ENCODE data around the gene EME2. TPM values are rescaled to one million over a fixed set of nuclear protein-coding genes. Genes with fewer than 3 reads are reported as not detected.

Gene EME2
- total RNA-seq, 1 experiment from 2014 or later = 63.6 TPM

GRCh38 chr16:1791256-1791942 lies 18.8 kb downstream of the EME2 start:
- Mint-ChIP-seq H3K27ac (no peak overlapping the region), H3K4me1 (no peaks in the 10 kb centered on the region), H3K27me3 (ENCODE audit: low read depth) (no peaks in the 10 kb centered on the region), H3K9me3 (0 out of 5 replicates have a peak, but pooled peaks cover 0 to under 1% of the 10 kb centered on the region in 2 experiments), H3K36me3 (ENCODE audit: insufficient read depth in 1 of 3, low read depth in 3 of 3) (peaks cover 4 to 12% (median 5%) of the 10 kb centered on the region in 3 experiments), H3K4me3 (no peak overlapping the region)
- Histone ChIP-seq H2BK20ac (ENCODE audit: low read depth, low read length, poor library complexity, severe bottlenecking) (no peak overlapping the region), H2BK5ac (ENCODE audit: insufficient read length, low read length) (no peak overlapping the region), H3K9ac (ENCODE audit: extremely low read depth, insufficient read length, low read length) (no peak overlapping the region), H3K9me3 (ENCODE audit: control insufficient read depth, low read depth, low read length) (no peaks in the 10 kb centered on the region), H3K79me2 (ENCODE audit: insufficient read depth, low read length) (peaks cover 2% of the 10 kb centered on the region; the same call in 1 of the 2 replicates), H4K20me1 (ENCODE audit: control insufficient read depth, insufficient read depth, insufficient read length) (no peaks in the 10 kb centered on the region), H3K79me1 (ENCODE audit: insufficient read depth, low read depth, low read length, poor library complexity, severe bottlenecking) (no peaks in the 10 kb centered on the region), H4K91ac (ENCODE audit: insufficient read length, low read depth, low read length) (no peak overlapping the region), H3K23ac (ENCODE audit: insufficient read length, low read depth, low read length) (no peak overlapping the region), H3K4ac (ENCODE audit: low read depth, low read length) (no peak overlapping the region), H2AK5ac (ENCODE audit: insufficient read length, low read length) (no peak overlapping the region), H4K8ac (replicated peaks; ENCODE audit: insufficient read length, low read depth, low read length) (no peak overlapping the region), H3K23me2 (ENCODE audit: insufficient read length, low read depth, low read length, poor library complexity, severe bottlenecking) (no peaks in the 10 kb centered on the region), H3K18ac (ENCODE audit: insufficient read length, low read depth, low read length) (no peak overlapping the region), H3K4me2 (ENCODE audit: insufficient read depth, insufficient read length, low read length) (no peak overlapping the region), H3K27me3 (ENCODE audit: insufficient read depth, low read length) (no peaks in the 10 kb centered on the region), H2BK15ac (ENCODE audit: low read depth, low read length) (no peak overlapping the region), H3K56ac (ENCODE audit: insufficient read length, low read depth, low read length) (no peak overlapping the region), H3K14ac (ENCODE audit: insufficient read depth, low read length) (no peak overlapping the region), H4K5ac (ENCODE audit: insufficient read length, low read depth, low read length) (no peak overlapping the region), H3T11ph (ENCODE audit: low read length) (no peak overlapping the region), H2AFZ (ENCODE audit: low read length) (no peak overlapping the region), H3K27ac (ENCODE audit: insufficient read length, low read depth, low read length) (no peak overlapping the region), H3K4me1 (ENCODE audit: insufficient read depth, low read length) (no peaks in the 10 kb centered on the region), H2BK12ac (ENCODE audit: insufficient read length, low read depth, low read length) (no peak overlapping the region), H2BK120ac (ENCODE audit: low read depth, low read length, poor library complexity, severe bottlenecking) (no peak overlapping the region)
- whole genome bisulfite sequencing (ENCODE audit: extremely low coverage, insufficient read length, low lambda C conversion rate) = no CpG with 5 or more reads among the region's 53 CpGs
- TF ChIP-seq CTCF (conservative IDR thresholded peaks at IDR 0.05) = no peak
- peak; percentile 31 for DNase-seq

Data from H9 (cell line).